Right atrium auricular region (tissue), 2 donors: ENCODE data around the gene SAMD14. TPM values are rescaled to one million over a fixed set of nuclear protein-coding genes. Genes with fewer than 3 reads are reported as not detected.

ENCODE experiments used
- DNase-seq: peaks from one replicate; pipeline ENCODE4 v3.0.0-alpha.2; 2019; ENCODE audit warnings: low spot score
- H3K27ac ChIP-seq, 2 donors: fragments of 200-600 bp; sonication (generic); 1 replicate in 1 of 2; 2 replicates in 1 of 2; pipeline ENCODE4 v1.5.1; 2016 to 2019
- H3K27me3 ChIP-seq, 2 donors: fragments of 200-600 bp; sonication (generic); one replicate each; pipeline versions ENCODE4 v1.5.1 to v1.6.0; 2017 to 2019
- H3K36me3 ChIP-seq: fragments of 200-600 bp; sonication (generic); one replicate; pipeline ENCODE4 v1.5.1; 2016
- H3K4me1 ChIP-seq, 2 donors: fragments of 200-600 bp; sonication (generic); one replicate each; pipeline versions ENCODE4 v1.5.1 to v1.6.0; 2017 to 2019
- H3K4me3 ChIP-seq, 2 donors: fragments of 200-600 bp; sonication (generic); 1 replicate in 1 of 2; 2 replicates in 1 of 2; pipeline ENCODE4 v1.5.1; 2017 to 2019; ENCODE audit warnings: mild to moderate bottlenecking in 1 of 2, moderate library complexity in 1 of 2
- H3K9me3 ChIP-seq, 2 donors: fragments of 200-600 bp; sonication (generic); one replicate each; pipeline ENCODE4 v1.5.1; 2019
- total RNA-seq, 2 donors: library from RNA; depleted of rRNA; stranded (reverse); fragments of >200 nt; gene quantifications; one replicate each; pipeline ENCODE4 v1.1.0, GENCODE V29; 2016
- TF ChIP-seq, protein P1 (sequence below), 2 donors: fragments of 200-600 bp; sonication (generic); IDR thresholded peaks; one replicate each; pipeline ENCODE4 v1.5.1; 2019; ENCODE audit warnings: antibody characterized with exemption in 2 of 2

The SAMD14 gene
- total RNA-seq, 2 donors from 2014 or later: 0.78 to 1.1 TPM

DNA sequence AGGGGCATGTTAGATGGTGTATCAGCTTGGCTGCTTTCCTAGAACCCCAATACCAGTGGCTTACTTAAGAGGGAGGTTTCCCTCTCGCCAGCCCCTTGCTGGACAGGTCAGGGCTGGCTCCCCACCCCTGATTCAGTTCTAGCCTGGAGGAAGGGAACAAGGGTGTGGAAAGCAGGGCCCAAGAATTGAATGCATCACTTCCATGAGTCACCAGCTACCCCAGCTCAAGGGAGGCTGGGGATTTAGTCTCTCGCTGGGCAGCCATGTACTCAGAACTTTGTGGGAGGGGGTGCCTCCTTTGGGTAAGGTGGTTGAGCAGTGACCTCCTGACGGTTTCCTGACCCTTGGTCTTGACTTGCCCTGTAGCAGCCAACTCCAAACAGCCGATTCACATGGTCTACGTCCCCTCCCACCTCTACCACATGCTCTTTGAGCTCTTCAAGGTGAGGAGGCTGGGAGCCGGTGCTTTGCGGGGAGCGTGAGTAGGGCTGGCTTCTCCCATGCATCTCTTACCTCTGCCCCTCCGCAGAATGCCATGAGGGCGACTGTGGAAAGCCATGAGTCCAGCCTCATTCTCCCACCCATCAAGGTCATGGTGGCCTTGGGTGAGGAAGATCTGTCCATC is 22.1 kb downstream of the SAMD14 start:
- H3K36me3 ChIP-seq: peaks cover 62% of the 10 kb centered on the region
- DNase-seq: no peak
- TF ChIP-seq, protein P1, sequence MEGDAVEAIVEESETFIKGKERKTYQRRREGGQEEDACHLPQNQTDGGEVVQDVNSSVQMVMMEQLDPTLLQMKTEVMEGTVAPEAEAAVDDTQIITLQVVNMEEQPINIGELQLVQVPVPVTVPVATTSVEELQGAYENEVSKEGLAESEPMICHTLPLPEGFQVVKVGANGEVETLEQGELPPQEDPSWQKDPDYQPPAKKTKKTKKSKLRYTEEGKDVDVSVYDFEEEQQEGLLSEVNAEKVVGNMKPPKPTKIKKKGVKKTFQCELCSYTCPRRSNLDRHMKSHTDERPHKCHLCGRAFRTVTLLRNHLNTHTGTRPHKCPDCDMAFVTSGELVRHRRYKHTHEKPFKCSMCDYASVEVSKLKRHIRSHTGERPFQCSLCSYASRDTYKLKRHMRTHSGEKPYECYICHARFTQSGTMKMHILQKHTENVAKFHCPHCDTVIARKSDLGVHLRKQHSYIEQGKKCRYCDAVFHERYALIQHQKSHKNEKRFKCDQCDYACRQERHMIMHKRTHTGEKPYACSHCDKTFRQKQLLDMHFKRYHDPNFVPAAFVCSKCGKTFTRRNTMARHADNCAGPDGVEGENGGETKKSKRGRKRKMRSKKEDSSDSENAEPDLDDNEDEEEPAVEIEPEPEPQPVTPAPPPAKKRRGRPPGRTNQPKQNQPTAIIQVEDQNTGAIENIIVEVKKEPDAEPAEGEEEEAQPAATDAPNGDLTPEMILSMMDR (IDR thresholded peaks at IDR 0.05): no peak
- H3K4me3 ChIP-seq: no peak overlapping the region
- no peaks in the 10 kb centered on the region for H3K9me3 ChIP-seq
- H3K4me1 ChIP-seq: peaks cover 0 to 40% of the 10 kb centered on the region in 2 donors
- peak overlapping the region; percentile 94 to 100 for H3K27ac ChIP-seq
- no peaks in the 10 kb centered on the region for H3K27me3 ChIP-seq

DNA sequence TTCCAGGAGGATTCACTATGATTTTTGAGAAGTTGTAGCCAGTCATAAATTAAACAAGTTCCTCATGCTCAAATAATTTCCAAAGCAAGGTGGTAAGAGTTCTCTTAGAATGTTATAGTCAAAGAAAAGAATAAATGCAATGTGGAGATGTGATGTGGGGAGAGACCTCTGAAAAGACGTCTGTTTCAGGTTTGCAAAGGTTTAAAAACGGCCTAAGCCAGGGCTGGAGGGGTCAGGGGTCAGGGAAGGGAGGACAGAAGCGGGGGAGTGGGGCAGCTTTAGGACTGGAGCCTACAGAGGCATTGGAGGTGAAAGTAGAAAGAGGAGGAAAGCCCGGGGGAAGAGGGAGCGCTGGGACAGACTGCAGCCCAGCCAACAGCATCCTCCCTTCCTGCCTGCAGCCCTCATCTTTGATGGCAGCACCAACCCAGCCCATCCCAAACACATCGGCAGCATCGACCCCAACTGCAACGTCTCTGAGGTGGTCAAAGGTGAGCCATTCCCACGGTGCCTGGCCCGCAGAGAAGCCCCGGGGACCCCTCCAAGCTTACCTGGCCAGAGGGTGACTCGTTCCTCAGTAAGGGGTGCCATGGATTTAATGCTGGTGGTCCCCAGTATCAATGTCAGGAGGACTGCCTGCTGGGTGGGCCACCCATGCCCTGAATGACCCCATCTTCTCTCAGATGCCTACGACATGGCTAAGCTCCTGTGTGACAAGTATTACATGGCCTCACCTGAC is 23.4 kb downstream of the SAMD14 start:
- no peak for DNase-seq
- H3K27ac ChIP-seq: peak overlapping the region in 1 of 2 donors; percentile 11
- no peaks in the 10 kb centered on the region for H3K9me3 ChIP-seq
- no peaks in the 10 kb centered on the region for H3K27me3 ChIP-seq
- peaks cover 0 to 39% of the 10 kb centered on the region in 2 donors for H3K4me1 ChIP-seq
- no peak overlapping the region for H3K4me3 ChIP-seq
- peaks cover 62% of the 10 kb centered on the region for H3K36me3 ChIP-seq
- TF ChIP-seq, protein P1 (IDR thresholded peaks at IDR 0.05): no peak

DNA sequence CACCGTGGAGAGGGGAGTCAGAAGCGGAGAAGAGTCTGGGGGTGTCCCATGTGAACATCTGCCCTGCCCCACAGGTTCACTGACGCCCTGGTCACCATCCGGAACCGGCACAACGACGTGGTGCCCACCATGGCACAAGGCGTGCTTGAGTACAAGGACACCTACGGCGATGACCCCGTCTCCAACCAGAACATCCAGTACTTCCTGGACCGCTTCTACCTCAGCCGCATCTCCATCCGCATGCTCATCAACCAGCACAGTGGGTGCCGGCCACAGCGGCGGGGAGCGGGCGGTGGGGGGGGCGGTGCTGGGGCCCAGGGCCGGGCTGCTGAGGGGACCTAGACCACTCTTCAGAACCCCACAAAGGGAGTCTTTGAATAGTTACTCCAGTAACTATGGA is 24.1 kb downstream of the SAMD14 start:
- Histone ChIP-seq H3K4me1 (peaks cover 0 to 39% of the 10 kb centered on the region in 2 donors), H3K27me3 (no peaks in the 10 kb centered on the region), H3K36me3 (peaks cover 65% of the 10 kb centered on the region), H3K4me3 (no peak overlapping the region), H3K27ac (no peak overlapping the region), H3K9me3 (no peaks in the 10 kb centered on the region)
- TF ChIP-seq, protein P1 (IDR thresholded peaks at IDR 0.05): no peak
- no peak for DNase-seq

DNA sequence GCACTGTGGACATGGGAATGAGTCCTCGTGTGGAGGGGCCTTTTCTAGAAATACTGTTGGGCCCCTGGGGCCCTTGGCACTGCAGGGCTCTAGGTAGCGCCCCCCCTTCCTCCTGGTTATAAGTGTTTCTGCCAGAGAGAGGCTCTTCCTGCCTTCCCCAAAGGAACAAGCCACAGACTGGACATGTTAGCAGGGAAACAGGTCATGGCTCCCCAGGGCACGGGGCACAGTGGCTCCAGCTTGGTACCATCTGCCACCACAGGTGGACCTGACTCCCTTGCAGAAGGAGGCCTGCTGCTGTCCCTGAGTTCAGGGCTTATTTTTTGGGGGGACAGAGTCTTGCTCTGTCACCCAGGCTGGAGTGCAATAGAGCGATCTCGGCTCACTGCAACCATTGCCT is 26.0 kb downstream of the SAMD14 start:
- no peak for DNase-seq

DNA sequence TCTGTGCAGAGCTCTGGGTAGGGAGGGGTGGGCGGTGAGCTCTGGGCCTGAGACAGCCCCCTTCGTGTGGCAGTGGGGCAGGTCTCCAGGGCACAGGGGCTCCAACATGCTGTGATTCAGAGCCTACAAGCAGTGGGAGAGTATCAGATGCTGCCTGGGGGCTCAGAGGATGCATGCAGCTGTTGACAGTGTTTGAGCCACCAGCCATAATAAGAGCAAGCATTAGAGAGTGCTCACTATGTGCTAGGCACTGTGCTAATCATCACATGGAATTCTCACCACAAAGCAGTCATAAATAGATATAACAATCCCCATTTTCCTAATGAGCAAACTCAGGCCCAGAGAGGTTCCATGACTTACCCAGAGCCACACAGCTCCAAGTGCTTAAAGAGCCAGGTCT is 26.7 kb downstream of the SAMD14 start:
- no peak for DNase-seq
- Histone ChIP-seq H3K36me3 (peaks cover 64% of the 10 kb centered on the region), H3K27ac (peak overlapping the region; percentile 94 to 96), H3K27me3 (no peaks in the 10 kb centered on the region), H3K4me3 (no peak overlapping the region), H3K4me1 (peaks cover 0 to 57% of the 10 kb centered on the region in 2 donors), H3K9me3 (no peaks in the 10 kb centered on the region)
- TF ChIP-seq, protein P1 (IDR thresholded peaks at IDR 0.05): no peak

More for the DNA sequence above, 26.0 kb downstream of the SAMD14 start:
- H3K27me3 ChIP-seq: no peaks in the 10 kb centered on the region
- no peaks in the 10 kb centered on the region for H3K9me3 ChIP-seq
- no peak overlapping the region for H3K4me3 ChIP-seq
- H3K27ac ChIP-seq: peak overlapping the region; percentile 94 to 96
- H3K4me1 ChIP-seq: peaks cover 0 to 50% of the 10 kb centered on the region in 2 donors
- TF ChIP-seq, protein P1 (IDR thresholded peaks at IDR 0.05): no peak
- peaks cover 64% of the 10 kb centered on the region for H3K36me3 ChIP-seq
